Osteocyte (in vitro differentiated cells): ENCODE results near the gene AMOTL1. TPM values are rescaled to one million over a fixed set of nuclear protein-coding genes. Genes with fewer than 3 reads are reported as not detected.

Experiments
- DNase-seq: peaks from one replicate; pipeline ENCODE4 v3.0.0; 2021; ENCODE audit warnings: mixed read lengths; ENCODE audit not compliant: unreplicated experiment; ENCODE audit errors: extremely low spot score
- H3K27ac Mint-ChIP-seq: one replicate; pipeline ENCODE4 v1.8.0; 2021; ENCODE audit warnings: mild to moderate bottlenecking, mixed read lengths; ENCODE audit not compliant: unreplicated experiment
- H3K27me3 Mint-ChIP-seq: one replicate; pipeline ENCODE4 v1.8.0; 2021; ENCODE audit warnings: mixed read lengths; ENCODE audit not compliant: unreplicated experiment
- H3K36me3 Mint-ChIP-seq: one replicate; pipeline ENCODE4 v1.8.0; 2021; ENCODE audit warnings: mixed read lengths; ENCODE audit not compliant: unreplicated experiment
- H3K4me1 Mint-ChIP-seq: one replicate; pipeline ENCODE4 v1.8.0; 2021; ENCODE audit warnings: mixed read lengths; ENCODE audit not compliant: unreplicated experiment
- H3K4me3 Mint-ChIP-seq: one replicate; pipeline ENCODE4 v1.8.0; 2021; ENCODE audit warnings: mild to moderate bottlenecking, moderate library complexity, mixed read lengths; ENCODE audit not compliant: unreplicated experiment
- H3K9me3 Mint-ChIP-seq: one replicate; pipeline ENCODE4 v1.8.0; 2021; ENCODE audit warnings: mixed read lengths; ENCODE audit not compliant: unreplicated experiment
- CTCF ChIP-seq: fragments of 200-600 bp; sonication (generic); IDR thresholded peaks from 2 replicates; pipeline ENCODE4 v1.5.0; 2021; ENCODE audit warnings: antibody characterized with exemption, mild to moderate bottlenecking, moderate library complexity
- total RNA-seq: library from RNA; stranded (reverse); gene quantifications from 2 replicates; pipeline ENCODE4 v1.2.1, GENCODE V29; 2021

Gene AMOTL1
- total RNA-seq, 1 donor from 2014 or later: 66.6 TPM

DNA sequence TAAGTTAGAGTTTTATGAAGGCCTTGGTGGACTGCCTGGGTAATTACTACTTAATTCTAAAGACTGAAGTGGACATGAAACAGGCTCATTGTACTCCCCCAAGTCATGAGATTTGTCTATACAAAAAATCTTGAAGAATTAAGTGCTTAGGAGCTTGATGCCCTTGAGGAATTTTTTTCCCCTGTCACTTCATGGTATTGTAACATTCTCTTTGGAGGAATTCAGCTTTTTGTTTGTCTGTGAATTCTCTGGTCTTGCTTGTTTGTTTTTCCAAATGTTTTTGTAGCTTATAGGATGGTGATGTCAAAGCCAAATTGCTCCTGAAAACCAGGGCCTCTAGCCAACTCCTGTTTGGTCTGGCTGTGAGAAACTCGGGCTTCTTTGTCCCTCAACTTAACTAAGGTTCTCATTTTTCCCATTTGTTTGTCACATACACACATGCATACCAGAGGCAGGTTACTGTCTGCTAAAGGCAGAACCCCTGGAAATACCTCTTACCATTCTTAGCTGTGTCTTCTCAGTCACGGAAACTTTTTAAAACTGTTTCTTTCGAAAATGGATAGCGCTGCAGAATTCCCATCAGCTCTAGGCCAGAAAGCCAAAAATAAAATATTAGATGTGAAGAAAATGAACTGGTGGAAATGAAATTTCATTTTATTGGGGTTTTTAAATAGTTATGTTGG lies 66.9 kb downstream of the AMOTL1 start:
- H3K4me1 Mint-ChIP-seq: peaks cover 48% of the 10 kb centered on the region
- H3K4me3 Mint-ChIP-seq: no peak overlapping the region
- no peaks in the 10 kb centered on the region for H3K9me3 Mint-ChIP-seq
- H3K27ac Mint-ChIP-seq: peak overlapping the region; percentile 79
- no peaks in the 10 kb centered on the region for H3K27me3 Mint-ChIP-seq
- DNase-seq: no peak
- H3K36me3 Mint-ChIP-seq: peaks cover 32% of the 10 kb centered on the region
- no peak for TF ChIP-seq CTCF

- Mint-ChIP-seq H3K36me3 (peaks cover 28% of the 10 kb centered on the region), H3K9me3 (no peaks in the 10 kb centered on the region), H3K27me3 (no peaks in the 10 kb centered on the region), H3K4me3 (no peak overlapping the region), H3K4me1 (peaks cover 52% of the 10 kb centered on the region), H3K27ac (peak overlapping the region; percentile 79)
- DNase-seq: no peak
- no peak for TF ChIP-seq CTCF
These were observed 67.4 kb downstream of the AMOTL1 start for GRCh38 chr11:94835594-94835927.

DNA sequence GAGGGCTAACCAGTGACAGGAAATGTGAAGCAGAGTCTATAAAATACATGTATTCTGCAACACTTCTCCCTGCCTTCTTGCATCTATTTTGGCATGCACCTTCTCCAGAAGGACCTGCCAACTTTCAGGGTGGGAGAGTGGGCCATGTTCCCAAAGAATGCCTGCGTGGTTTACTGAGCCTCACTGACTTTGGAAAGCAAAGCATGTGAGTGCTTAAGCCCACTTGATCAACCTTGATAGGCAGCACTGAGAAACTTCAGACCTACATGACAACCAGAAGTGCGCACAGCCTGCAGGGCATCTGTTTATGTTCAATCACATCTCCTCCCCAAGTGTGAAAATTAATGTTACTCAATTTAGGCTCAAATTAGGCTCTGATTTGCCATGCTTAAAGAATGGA lies 69.2 kb downstream of the AMOTL1 start:
- H3K27ac Mint-ChIP-seq: no peak overlapping the region
- peaks cover 16% of the 10 kb centered on the region for H3K36me3 Mint-ChIP-seq
- H3K9me3 Mint-ChIP-seq: no peaks in the 10 kb centered on the region
- no peaks in the 10 kb centered on the region for H3K27me3 Mint-ChIP-seq
- DNase-seq: no peak
- TF ChIP-seq CTCF: no peak
- peaks cover 52% of the 10 kb centered on the region for H3K4me1 Mint-ChIP-seq
- no peak overlapping the region for H3K4me3 Mint-ChIP-seq

DNA sequence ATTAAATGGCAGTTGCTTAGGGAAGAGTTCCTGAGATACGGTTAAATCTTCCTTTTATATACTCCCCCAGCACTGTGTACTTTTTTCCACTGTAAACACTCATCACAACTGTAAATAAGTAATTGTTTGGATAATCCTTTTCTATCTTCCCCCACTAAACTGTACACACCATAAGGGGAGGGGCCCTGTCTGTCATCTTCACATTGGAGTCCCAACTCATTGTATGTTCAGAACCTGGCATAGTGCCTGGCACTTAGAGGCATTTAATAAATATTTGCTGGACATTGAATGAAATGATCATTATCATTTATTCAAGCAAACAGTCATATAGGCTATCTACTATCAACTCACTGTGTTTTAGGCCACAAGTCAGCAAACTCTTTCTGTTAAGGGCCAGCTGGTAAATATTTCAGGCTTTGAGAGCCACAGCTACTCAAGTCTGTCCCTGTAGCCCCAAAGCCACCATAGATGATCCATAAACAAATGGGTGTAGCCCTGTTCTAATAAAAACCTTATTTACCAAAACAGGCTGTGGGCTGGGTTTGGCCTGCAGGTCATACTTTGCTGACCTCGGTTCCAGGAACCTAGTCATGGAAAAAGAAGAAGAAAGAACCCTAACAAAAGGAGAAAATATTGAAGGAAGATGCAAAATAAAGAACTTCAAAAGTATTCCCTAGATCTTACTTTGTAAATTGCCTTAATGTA lies 70.0 kb downstream of the AMOTL1 start:
- Mint-ChIP-seq H3K36me3 (peaks cover 17% of the 10 kb centered on the region), H3K27ac (no peak overlapping the region), H3K27me3 (no peaks in the 10 kb centered on the region), H3K9me3 (no peaks in the 10 kb centered on the region), H3K4me1 (peaks cover 49% of the 10 kb centered on the region), H3K4me3 (no peak overlapping the region)
- DNase-seq: no peak
- no peak for TF ChIP-seq CTCF

GRCh38 chr11:94840209-94840608 lies 72.1 kb downstream of the AMOTL1 start:
- H3K4me1 Mint-ChIP-seq: peaks cover 43% of the 10 kb centered on the region
- no peak for TF ChIP-seq CTCF
- peaks cover 15% of the 10 kb centered on the region for H3K36me3 Mint-ChIP-seq
- H3K9me3 Mint-ChIP-seq: no peaks in the 10 kb centered on the region
- no peak for DNase-seq
- H3K4me3 Mint-ChIP-seq: peak overlapping the region; percentile 19
- no peaks in the 10 kb centered on the region for H3K27me3 Mint-ChIP-seq
- peak overlapping the region; percentile 80 for H3K27ac Mint-ChIP-seq
